ENCODE results near the gene TRPT1. TPM values are rescaled to one million over a fixed set of nuclear protein-coding genes. Genes with fewer than 3 reads are reported as not detected.

TRPT1 gene
- total RNA-seq, 2 experiments from 2014 or later: 33.7 to 41.5 TPM

- intact Hi-C loops (cut with micrococcal nuclease): no loop called here
- DNase-seq (no peak), ATAC-seq (no peak)
- Mint-ChIP-seq H3K4me3 (peak overlapping the region; percentile 81), H3K9me3 (no peaks in the 10 kb centered on the region), H3K36me3 (ENCODE audit: low read depth) (peaks cover 5% of the 10 kb centered on the region), H3K27ac (peak overlapping the region; percentile 83), H3K4me1 (ENCODE audit: low read depth) (peaks cover 31% of the 10 kb centered on the region), H3K27me3 (no peaks in the 10 kb centered on the region)
- POLR2A ChIA-PET: interaction anchor here (0.6 to 4.6 kb wide), 4 partner anchors 21 to 81 kb away, joined by 3 to 39 read pairs (median 4); partner anchors contain the start of gene FERMT3
- no peak for TF ChIP-seq CTCF (IDR thresholded peaks at IDR 0.05)
- CTCF ChIA-PET: interaction anchor here (1.1 kb wide), 1 partner anchor 75 kb away, joined by 4 read pairs; no protein-coding TSS in a partner anchor
Observed at GRCh38 chr11:64229744-64230170, 3.8 kb upstream of the TRPT1 start.

GRCh38 chr11:64229090-64229743 is 3.2 kb upstream of the TRPT1 start:
- no peak for TF ChIP-seq CTCF (IDR thresholded peaks at IDR 0.05)
- Mint-ChIP-seq H3K36me3 (ENCODE audit: low read depth) (peaks cover 7% of the 10 kb centered on the region), H3K4me3 (peak overlapping the region; percentile 81), H3K27ac (peak overlapping the region; percentile 83), H3K9me3 (no peaks in the 10 kb centered on the region), H3K27me3 (no peaks in the 10 kb centered on the region), H3K4me1 (ENCODE audit: low read depth) (peaks cover 33% of the 10 kb centered on the region)
- DNase-seq (no peak), ATAC-seq (no peak)
- intact Hi-C loops (cut with micrococcal nuclease): no loop called here
- ChIA-PET CTCF (no interaction called here), POLR2A (interaction anchor here (0.6 to 4.6 kb wide), 5 partner anchors 9 to 82 kb away, joined by 3 to 39 read pairs (median 4); partner anchors contain the start of gene FERMT3)

GRCh38 chr11:64227405-64227956 is 1.5 kb upstream of the TRPT1 start:
- no peak for TF ChIP-seq CTCF (IDR thresholded peaks at IDR 0.05)
- peak overlapping the region; percentile 85 for H3K27ac Mint-ChIP-seq
- H3K4me3 Mint-ChIP-seq: peak overlapping the region; percentile 89
- ATAC-seq: no peak
- intact Hi-C loops (cut with micrococcal nuclease): no loop called here
- no peaks in the 10 kb centered on the region for H3K9me3 Mint-ChIP-seq
- H3K4me1 Mint-ChIP-seq (ENCODE audit: low read depth): peaks cover 36% of the 10 kb centered on the region
- peaks cover 10% of the 10 kb centered on the region for H3K36me3 Mint-ChIP-seq (ENCODE audit: low read depth)
- no peaks in the 10 kb centered on the region for H3K27me3 Mint-ChIP-seq
- ChIA-PET CTCF (interaction anchor here (1.9 to 5.3 kb wide), 6 partner anchors 11 to 77 kb away, joined by 7 to 45 read pairs (median 10); partner anchors contain the start of genes CATSPERZ, FERMT3 and PLCB3), POLR2A (interaction anchor here (0.6 to 6.0 kb wide), 9 partner anchors 9 to 217 kb away, joined by 3 to 151 read pairs (median 5); partner anchors contain the start of genes FERMT3, FKBP2 and STIP1)
- no peak for DNase-seq

- Mint-ChIP-seq H3K4me1 (ENCODE audit: low read depth) (peaks cover 33% of the 10 kb centered on the region), H3K27ac (peak overlapping the region; percentile 85), H3K36me3 (ENCODE audit: low read depth) (peaks cover 11% of the 10 kb centered on the region), H3K27me3 (no peaks in the 10 kb centered on the region), H3K4me3 (peak overlapping the region; percentile 89), H3K9me3 (no peaks in the 10 kb centered on the region)
- TF ChIP-seq CTCF (IDR thresholded peaks at IDR 0.05): no peak
- ChIA-PET POLR2A (interaction anchor here (0.6 to 6.0 kb wide), 12 partner anchors 11 to 78 kb away, joined by 3 to 151 read pairs (median 5); partner anchors contain the start of genes BAD, FERMT3, FKBP2 and PLCB3), CTCF (interaction anchor here (1.0 to 5.3 kb wide), 11 partner anchors 9 to 78 kb away, joined by 3 to 45 read pairs (median 7); partner anchors contain the start of genes CATSPERZ, FERMT3 and PLCB3)
- ATAC-seq (peak; percentile 51), DNase-seq (peak; percentile 85)
- intact Hi-C loops (cut with micrococcal nuclease): no loop called here
Observed at GRCh38 chr11:64226507-64227051, 593 bp upstream of the TRPT1 start.

All from activated CD8-positive, alpha-beta T cell treated with anti-CD3 and anti-CD28 coated beads for 36 hours (primary cell).